Astrocyte (in vitro differentiated cells and primary cell): ENCODE results near the gene TAGLN3. TPM values are rescaled to one million over a fixed set of nuclear protein-coding genes. Genes with fewer than 3 reads are reported as not detected.

Source experiments
- DNase-seq: peaks from one replicate; pipeline ENCODE4 v3.0.0-alpha.2; 2010; ENCODE audit warnings: low read depth
- FAIRE-seq: peaks from 2 replicates; lab custom pipeline; 2011; peaks lifted over from hg19 to GRCh38; lab: Jason Lieb, UNC
- H2AFZ ChIP-seq: 2 replicates; pipeline ENCODE4 v1.6.0; 2012; ENCODE audit warnings: low read depth, low read length, inconsistent platforms
- H3K27ac ChIP-seq: 2 replicates; pipeline ENCODE4 v1.5.1; 2011; ENCODE audit warnings: low read depth, low read length, inconsistent platforms
- H3K27me3 ChIP-seq: 2 replicates; pipeline ENCODE4 v1.6.0; 2011; ENCODE audit warnings: low read length, inconsistent platforms; ENCODE audit not compliant: insufficient read depth
- H3K36me3 ChIP-seq: 2 replicates; pipeline ENCODE4 v1.5.1; 2011; ENCODE audit warnings: low read length, inconsistent platforms; ENCODE audit not compliant: insufficient read depth
- H3K4me1 ChIP-seq: 2 replicates; pipeline ENCODE4 v1.5.1; 2011; ENCODE audit warnings: low read length, inconsistent platforms; ENCODE audit not compliant: insufficient read depth
- H3K4me2 ChIP-seq: 2 replicates; pipeline ENCODE4 v1.6.0; 2012; ENCODE audit warnings: low read length, inconsistent platforms
- H3K4me3 ChIP-seq: 2 replicates; pipeline ENCODE4 v1.5.1; 2011; ENCODE audit warnings: low read depth, mild to moderate bottlenecking, low read length, inconsistent platforms; ENCODE audit not compliant: insufficient read depth
- H3K79me2 ChIP-seq: 2 replicates; pipeline ENCODE4 v1.6.0; 2012; ENCODE audit warnings: mild to moderate bottlenecking, low read length, inconsistent platforms; ENCODE audit not compliant: insufficient read depth
- H3K9ac ChIP-seq: 2 replicates; pipeline ENCODE4 v1.6.0; 2012; ENCODE audit warnings: mild to moderate bottlenecking, low read length, inconsistent platforms
- H3K9me3 ChIP-seq: 2 replicates; pipeline ENCODE4 v1.5.1; 2012; ENCODE audit warnings: low read depth, mild to moderate bottlenecking, low read length, inconsistent platforms; ENCODE audit not compliant: insufficient read depth
- H4K20me1 ChIP-seq: 2 replicates; pipeline ENCODE4 v1.6.0; 2012; ENCODE audit warnings: low read length, inconsistent platforms; ENCODE audit not compliant: insufficient read depth
- H3K27ac Mint-ChIP-seq: one replicate; pipeline ENCODE4 v1.8.0; 2021; ENCODE audit warnings: mild to moderate bottlenecking, mixed read lengths; ENCODE audit not compliant: unreplicated experiment
- H3K27me3 Mint-ChIP-seq: one replicate; pipeline ENCODE4 v1.8.0; 2021; ENCODE audit warnings: low read depth, mixed read lengths; ENCODE audit not compliant: unreplicated experiment
- H3K36me3 Mint-ChIP-seq: one replicate; pipeline ENCODE4 v1.8.0; 2021; ENCODE audit warnings: low read depth, mixed read lengths; ENCODE audit not compliant: unreplicated experiment
- H3K4me1 Mint-ChIP-seq: one replicate; pipeline ENCODE4 v1.8.0; 2021; ENCODE audit warnings: low read depth, mixed read lengths; ENCODE audit not compliant: unreplicated experiment
- H3K4me3 Mint-ChIP-seq: one replicate; pipeline ENCODE4 v1.8.0; 2021; ENCODE audit warnings: mild to moderate bottlenecking, moderate library complexity, mixed read lengths; ENCODE audit not compliant: unreplicated experiment
- H3K9me3 Mint-ChIP-seq: one replicate; pipeline ENCODE4 v1.8.0; 2021; ENCODE audit warnings: mild to moderate bottlenecking, mixed read lengths; ENCODE audit not compliant: unreplicated experiment
- CTCF ChIP-seq: IDR thresholded peaks from 2 replicates; pipeline ENCODE4 v1.5.1; 2011; ENCODE audit warnings: low read depth, mild to moderate bottlenecking, inconsistent platforms, low read length, moderate library complexity; ENCODE audit not compliant: insufficient read depth
- EZH2 ChIP-seq: IDR thresholded peaks from 2 replicates; pipeline ENCODE4 v1.6.1; 2012; ENCODE audit warnings: mild to moderate bottlenecking, low read length, inconsistent platforms; ENCODE audit not compliant: insufficient read depth
- total RNA-seq: library from RNA; stranded (reverse); gene quantifications from 2 replicates; pipeline ENCODE4 v1.2.1, GENCODE V29; 2021

Gene TAGLN3
- total RNA-seq, 1 donor from 2014 or later: 8.7 TPM

- H3K4me3 Mint-ChIP-seq: no peak overlapping the region
- H3K4me2 ChIP-seq: no peak overlapping the region
- TF ChIP-seq CTCF: no peak
- TF ChIP-seq EZH2: no peak
- H3K79me2 ChIP-seq: no peaks in the 10 kb centered on the region
- no peaks in the 10 kb centered on the region for H3K4me1 Mint-ChIP-seq
- H3K4me3 ChIP-seq: no peak overlapping the region
- no peak overlapping the region for H2AFZ ChIP-seq
- no peak for DNase-seq
- H3K36me3 ChIP-seq: peaks cover 57% of the 10 kb centered on the region
- H3K9me3 Mint-ChIP-seq: no peaks in the 10 kb centered on the region
- no peaks in the 10 kb centered on the region for H4K20me1 ChIP-seq
- no peak overlapping the region for H3K27ac Mint-ChIP-seq
- no peaks in the 10 kb centered on the region for H3K9me3 ChIP-seq
- H3K36me3 Mint-ChIP-seq: peaks cover 12% of the 10 kb centered on the region
- no peak overlapping the region for H3K27ac ChIP-seq
- H3K27me3 Mint-ChIP-seq: no peaks in the 10 kb centered on the region
- no peak overlapping the region for H3K9ac ChIP-seq
- peak; percentile 26 for FAIRE-seq
- H3K27me3 ChIP-seq: no peaks in the 10 kb centered on the region
- H3K4me1 ChIP-seq: no peaks in the 10 kb centered on the region
Measured at GRCh38 chr3:111972891-111973290, 25.8 kb upstream of the TAGLN3 start.

DNA sequence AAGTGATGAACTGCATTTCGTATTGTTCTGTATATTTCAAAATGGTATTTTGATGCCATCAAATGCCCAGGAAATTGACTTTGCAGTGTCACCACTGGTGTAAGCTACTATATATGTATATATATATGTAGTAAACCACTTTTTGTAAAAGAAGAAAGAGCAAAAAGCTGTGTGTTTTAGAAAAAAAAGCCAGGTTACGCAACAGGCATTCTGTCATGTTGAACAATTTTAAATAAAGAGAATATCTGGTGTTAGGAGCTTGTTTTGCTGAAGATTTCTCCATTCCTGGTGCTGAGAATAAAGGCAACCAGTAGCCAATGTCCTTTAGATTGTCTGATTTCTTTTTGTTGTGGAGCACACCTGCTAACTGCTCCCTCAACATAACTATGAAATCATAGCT lies 23.6 kb upstream of the TAGLN3 start:
- peaks cover 13% of the 10 kb centered on the region for H3K79me2 ChIP-seq
- no peak overlapping the region for H3K9ac ChIP-seq
- H3K9me3 ChIP-seq: no peaks in the 10 kb centered on the region
- H3K27me3 ChIP-seq: no peaks in the 10 kb centered on the region
- FAIRE-seq: no peak
- Mint-ChIP-seq H3K4me1 (no peaks in the 10 kb centered on the region), H3K27ac (no peak overlapping the region), H3K27me3 (no peaks in the 10 kb centered on the region), H3K4me3 (no peak overlapping the region), H3K36me3 (peaks cover 12% of the 10 kb centered on the region), H3K9me3 (no peaks in the 10 kb centered on the region)
- no peak overlapping the region for H3K4me2 ChIP-seq
- H2AFZ ChIP-seq: no peak overlapping the region
- H3K27ac ChIP-seq: no peak overlapping the region
- DNase-seq: no peak
- H3K4me3 ChIP-seq: no peak overlapping the region
- no peaks in the 10 kb centered on the region for H4K20me1 ChIP-seq
- TF ChIP-seq CTCF (no peak), EZH2 (no peak)
- peaks cover 35% of the 10 kb centered on the region for H3K36me3 ChIP-seq
- H3K4me1 ChIP-seq: no peaks in the 10 kb centered on the region

- Histone ChIP-seq H2AFZ (no peak overlapping the region), H3K27me3 (no peaks in the 10 kb centered on the region), H3K9me3 (no peaks in the 10 kb centered on the region), H3K9ac (no peak overlapping the region), H3K79me2 (peaks cover 25% of the 10 kb centered on the region), H3K27ac (no peak overlapping the region), H3K4me3 (no peak overlapping the region), H3K4me2 (no peak overlapping the region), H3K36me3 (peaks cover 32% of the 10 kb centered on the region), H3K4me1 (no peaks in the 10 kb centered on the region), H4K20me1 (no peaks in the 10 kb centered on the region)
- Mint-ChIP-seq H3K27me3 (no peaks in the 10 kb centered on the region), H3K36me3 (peaks cover 5% of the 10 kb centered on the region), H3K27ac (no peak overlapping the region), H3K4me1 (no peaks in the 10 kb centered on the region), H3K9me3 (no peaks in the 10 kb centered on the region), H3K4me3 (no peak overlapping the region)
- no peak for DNase-seq
- FAIRE-seq: peak; percentile 39
- TF ChIP-seq EZH2 (no peak), CTCF (no peak)
Measured at GRCh38 chr3:111976254-111976653, 22.5 kb upstream of the TAGLN3 start.
